ENCODE measurements around the gene SMLR1. TPM values are rescaled to one million over a fixed set of nuclear protein-coding genes. Genes with fewer than 3 reads are reported as not detected.

SMLR1 gene
- total RNA-seq, 2 experiments from 2014 or later, result not detected

DNA sequence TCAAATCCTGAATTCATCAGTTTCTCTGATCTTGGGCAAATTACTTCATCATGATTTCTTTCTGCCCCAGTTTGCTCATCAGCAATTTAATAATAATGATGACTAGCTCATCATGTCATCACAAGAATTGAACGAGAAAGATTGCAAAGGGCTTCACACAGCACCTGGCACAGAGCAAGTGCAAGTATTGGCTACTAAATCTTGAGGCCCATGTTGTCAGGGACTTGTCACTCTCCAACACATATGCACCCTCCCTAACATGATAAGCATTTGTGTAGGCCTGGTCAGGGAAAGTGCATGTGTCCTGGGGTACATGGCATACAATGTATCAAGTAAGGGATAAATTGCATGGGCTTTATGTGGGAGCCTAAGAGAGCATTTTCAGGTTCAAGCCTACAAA lies 6.4 kb downstream of the SMLR1 start:
- H3K79me2 ChIP-seq (ENCODE audit: insufficient read depth, low read depth, low read length), result no peaks in the 10 kb centered on the region
- no peaks in the 10 kb centered on the region for H3K36me3 ChIP-seq (ENCODE audit: insufficient read depth, low read length)
- no peaks in the 10 kb centered on the region for H4K20me1 ChIP-seq (ENCODE audit: insufficient read depth, low read length)
- intact Hi-C loops (cut with micrococcal nuclease; ENCODE audit: unreplicated experiment), result no loop called here
- no TSS peak for BruUV-seq (replicated peaks)
- no peak for DNase-seq (ENCODE audit: low spot score)
- no peaks in the 10 kb centered on the region for H3K9me3 ChIP-seq (ENCODE audit: low read length)
- no peak overlapping the region for H3K4me3 ChIP-seq (ENCODE audit: low read depth, low read length, poor library complexity, severe bottlenecking)
- no peak overlapping the region for H3K27ac ChIP-seq (ENCODE audit: low read depth, low read length, poor library complexity, severe bottlenecking)
- H2AFZ ChIP-seq (ENCODE audit: low read length), result no peak overlapping the region
- TF ChIP-seq EZH2phosphoT487 (IDR thresholded peaks at IDR 0.05; ENCODE audit: borderline replicate concordance, low read depth, low read length), result no peak
- CTCF ChIA-PET (ENCODE audit: unreplicated experiment), result no interaction called here
- H3K9me2 ChIP-seq (ENCODE audit: insufficient read depth, low read length), result no peaks in the 10 kb centered on the region
- POLR2A ChIA-PET, result no interaction called here
- no peak overlapping the region for H3K4me2 ChIP-seq (ENCODE audit: low read length)
- no peaks in the 10 kb centered on the region for H3K4me1 ChIP-seq (ENCODE audit: insufficient read depth, low read length, poor library complexity, severe bottlenecking)

- H3K79me2 ChIP-seq (ENCODE audit: insufficient read depth, low read depth, low read length), result no peaks in the 10 kb centered on the region
- no peaks in the 10 kb centered on the region for H3K9me2 ChIP-seq (ENCODE audit: insufficient read depth, low read length)
- CTCF ChIA-PET (ENCODE audit: unreplicated experiment), result no interaction called here
- no peaks in the 10 kb centered on the region for H3K36me3 ChIP-seq (ENCODE audit: insufficient read depth, low read length)
- intact Hi-C loops (cut with micrococcal nuclease; ENCODE audit: unreplicated experiment), result no loop called here
- TF ChIP-seq, protein P1, sequence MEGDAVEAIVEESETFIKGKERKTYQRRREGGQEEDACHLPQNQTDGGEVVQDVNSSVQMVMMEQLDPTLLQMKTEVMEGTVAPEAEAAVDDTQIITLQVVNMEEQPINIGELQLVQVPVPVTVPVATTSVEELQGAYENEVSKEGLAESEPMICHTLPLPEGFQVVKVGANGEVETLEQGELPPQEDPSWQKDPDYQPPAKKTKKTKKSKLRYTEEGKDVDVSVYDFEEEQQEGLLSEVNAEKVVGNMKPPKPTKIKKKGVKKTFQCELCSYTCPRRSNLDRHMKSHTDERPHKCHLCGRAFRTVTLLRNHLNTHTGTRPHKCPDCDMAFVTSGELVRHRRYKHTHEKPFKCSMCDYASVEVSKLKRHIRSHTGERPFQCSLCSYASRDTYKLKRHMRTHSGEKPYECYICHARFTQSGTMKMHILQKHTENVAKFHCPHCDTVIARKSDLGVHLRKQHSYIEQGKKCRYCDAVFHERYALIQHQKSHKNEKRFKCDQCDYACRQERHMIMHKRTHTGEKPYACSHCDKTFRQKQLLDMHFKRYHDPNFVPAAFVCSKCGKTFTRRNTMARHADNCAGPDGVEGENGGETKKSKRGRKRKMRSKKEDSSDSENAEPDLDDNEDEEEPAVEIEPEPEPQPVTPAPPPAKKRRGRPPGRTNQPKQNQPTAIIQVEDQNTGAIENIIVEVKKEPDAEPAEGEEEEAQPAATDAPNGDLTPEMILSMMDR (conservative IDR thresholded peaks at IDR 0.05; ENCODE audit: low read length), result no peak
- TF ChIP-seq EZH2phosphoT487 (IDR thresholded peaks at IDR 0.05; ENCODE audit: borderline replicate concordance, low read depth, low read length), result no peak
- H3K27ac ChIP-seq (ENCODE audit: low read depth, low read length, poor library complexity, severe bottlenecking), result no peak overlapping the region
- H3K4me1 ChIP-seq (ENCODE audit: insufficient read depth, low read length, poor library complexity, severe bottlenecking), result no peaks in the 10 kb centered on the region
- no TSS peak for BruUV-seq (replicated peaks)
- POLR2A ChIA-PET, result interaction anchor here (0.5 to 1.2 kb wide), 3 partner anchors 13 to 395 kb away, joined by 3 to 5 read pairs (median 3); no protein-coding TSS in a partner anchor
- no peaks in the 10 kb centered on the region for H4K20me1 ChIP-seq (ENCODE audit: insufficient read depth, low read length)
- H3K9me3 ChIP-seq (ENCODE audit: low read length), result no peaks in the 10 kb centered on the region
- DNase-seq (ENCODE audit: low spot score), result no peak
- no peak overlapping the region for H2AFZ ChIP-seq (ENCODE audit: low read length)
- H3K4me2 ChIP-seq (ENCODE audit: low read length), result no peak overlapping the region
- no peak overlapping the region for H3K4me3 ChIP-seq (ENCODE audit: low read depth, low read length, poor library complexity, severe bottlenecking)
Observed at GRCh38 chr6:130834482-130835251, 7.5 kb downstream of the SMLR1 start.

DNA sequence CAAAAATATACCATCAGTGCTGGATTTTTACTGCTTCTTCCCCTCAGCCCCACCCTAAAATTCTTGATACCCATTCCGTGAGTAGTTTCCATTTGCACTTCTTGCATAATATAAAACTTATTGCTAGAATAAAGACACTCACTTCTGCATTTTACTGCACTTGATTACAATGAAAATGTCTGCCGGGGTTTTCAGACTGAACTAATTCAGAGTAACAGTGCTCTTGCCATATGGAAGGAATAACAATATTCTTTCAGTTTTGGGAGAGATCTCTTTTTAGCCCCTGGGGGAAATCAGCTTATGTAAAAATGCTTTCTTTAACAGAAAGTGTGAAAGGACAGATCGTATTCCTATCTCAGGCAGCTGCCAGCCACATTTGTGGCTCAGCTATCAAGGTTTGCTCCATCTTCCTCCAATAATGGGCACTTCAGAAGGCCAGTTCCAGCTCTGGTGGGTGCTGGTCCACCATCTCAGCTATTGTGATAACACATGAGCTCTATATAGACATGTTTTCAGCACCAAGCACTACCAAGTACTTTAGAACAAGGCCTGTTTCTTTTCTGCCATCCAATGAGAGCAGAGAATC lies 8.9 kb downstream of the SMLR1 start:
- no TSS peak for BruUV-seq (replicated peaks)
- CTCF ChIA-PET (ENCODE audit: unreplicated experiment), result no interaction called here
- no peaks in the 10 kb centered on the region for H3K9me2 ChIP-seq (ENCODE audit: insufficient read depth, low read length)
- H4K20me1 ChIP-seq (ENCODE audit: insufficient read depth, low read length), result no peaks in the 10 kb centered on the region
- no peak overlapping the region for H3K4me2 ChIP-seq (ENCODE audit: low read length)
- no peak for DNase-seq (ENCODE audit: low spot score)
- H3K9me3 ChIP-seq (ENCODE audit: low read length), result no peaks in the 10 kb centered on the region
- no peak overlapping the region for H2AFZ ChIP-seq (ENCODE audit: low read length)
- H3K4me3 ChIP-seq (ENCODE audit: low read depth, low read length, poor library complexity, severe bottlenecking), result no peak overlapping the region
- H3K79me2 ChIP-seq (ENCODE audit: insufficient read depth, low read depth, low read length), result no peaks in the 10 kb centered on the region
- H3K4me1 ChIP-seq (ENCODE audit: insufficient read depth, low read length, poor library complexity, severe bottlenecking), result no peaks in the 10 kb centered on the region
- no peak overlapping the region for H3K27ac ChIP-seq (ENCODE audit: low read depth, low read length, poor library complexity, severe bottlenecking)
- H3K36me3 ChIP-seq (ENCODE audit: insufficient read depth, low read length), result no peaks in the 10 kb centered on the region
- intact Hi-C loops (cut with micrococcal nuclease; ENCODE audit: unreplicated experiment), result no loop called here
- TF ChIP-seq EZH2phosphoT487 (IDR thresholded peaks at IDR 0.05; ENCODE audit: borderline replicate concordance, low read depth, low read length), result no peak
- TF ChIP-seq, protein P1 (conservative IDR thresholded peaks at IDR 0.05; ENCODE audit: low read length), result no peak
- POLR2A ChIA-PET, result no interaction called here

All from OCI-LY7 (cell line).